Medulla oblongata (tissue), 1 donor: Measurements from ENCODE around the gene ADO.
"Not testable (repeated sequence)": the region's sequence is repeated elsewhere in the genome, so short reads cannot be mapped to it uniquely, and the experiment has no call there.

Experiments
- DNase-seq: peaks from one replicate; pipeline ENCODE4 v3.0.0-alpha.2; 2015; ENCODE audit errors: extremely low spot score

ADO gene

DNA sequence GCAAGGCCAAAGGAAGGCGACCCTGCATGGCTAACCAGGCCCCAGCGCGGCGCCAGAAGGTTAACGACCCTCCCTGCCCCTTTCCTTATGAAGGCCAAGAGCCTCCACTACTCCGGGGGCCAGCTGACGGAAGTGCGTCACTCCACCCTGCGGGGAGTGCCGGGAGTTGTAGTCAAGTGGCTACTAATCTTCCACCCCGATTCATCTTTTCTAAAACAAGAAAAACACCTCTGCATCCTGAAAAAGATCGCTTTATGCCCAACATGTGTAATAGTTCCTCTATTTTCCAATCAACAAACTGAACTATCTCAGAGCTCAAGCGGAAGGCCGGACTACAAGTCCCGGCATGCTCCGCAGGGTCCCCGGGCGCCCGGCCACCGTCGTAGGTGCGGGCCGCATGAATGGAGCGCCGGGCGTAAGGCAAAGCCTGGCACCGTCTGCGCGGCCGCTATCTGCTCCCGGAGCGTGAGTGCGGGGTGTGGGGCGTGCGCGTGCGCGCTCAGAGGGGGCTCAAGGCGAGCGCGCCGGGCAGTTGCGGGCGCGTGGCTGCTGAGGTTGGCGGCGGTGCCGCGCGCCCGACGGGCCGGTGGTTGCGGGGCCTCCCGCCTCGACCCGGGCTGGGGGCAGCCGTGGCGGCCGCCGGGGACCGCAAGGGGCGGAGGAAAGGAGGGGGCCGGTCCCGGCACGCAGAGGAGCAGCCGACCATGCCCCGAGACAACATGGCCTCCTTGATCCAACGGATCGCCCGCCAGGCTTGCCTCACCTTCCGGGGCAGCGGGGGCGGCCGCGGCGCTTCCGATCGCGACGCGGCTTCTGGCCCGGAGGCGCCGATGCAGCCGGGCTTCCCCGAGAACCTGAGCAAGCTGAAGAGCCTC, at the start of gene ADO:
Gene ADO, plus strand, starts transcription at position 365 of the 875 bp plus-strand sequence. Its CDS starts 340 bp downstream, at position 705.
- DNase-seq = peak; percentile 93

DNA sequence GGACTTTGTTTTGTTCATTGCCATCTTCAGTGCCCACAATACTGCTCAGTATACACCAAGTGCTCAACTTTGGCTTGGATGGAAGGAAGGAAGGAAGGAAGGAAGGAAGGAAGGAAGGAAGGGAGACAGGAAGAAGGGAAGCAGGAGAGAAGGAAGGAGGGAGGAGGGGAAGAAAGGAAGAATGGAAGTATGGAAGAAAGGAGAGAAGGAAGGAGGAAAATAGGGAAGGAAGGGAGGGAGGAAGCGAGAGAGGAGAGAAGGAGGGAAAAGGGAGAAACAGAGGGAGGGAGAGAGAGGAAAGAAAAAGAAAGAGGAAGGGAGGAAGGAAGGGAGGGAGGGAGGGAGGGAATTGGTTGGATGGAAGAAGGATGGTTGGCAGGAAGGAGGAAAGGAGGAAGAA, 49.6 kb upstream of the ADO start:
- DNase-seq = no peak

DNA sequence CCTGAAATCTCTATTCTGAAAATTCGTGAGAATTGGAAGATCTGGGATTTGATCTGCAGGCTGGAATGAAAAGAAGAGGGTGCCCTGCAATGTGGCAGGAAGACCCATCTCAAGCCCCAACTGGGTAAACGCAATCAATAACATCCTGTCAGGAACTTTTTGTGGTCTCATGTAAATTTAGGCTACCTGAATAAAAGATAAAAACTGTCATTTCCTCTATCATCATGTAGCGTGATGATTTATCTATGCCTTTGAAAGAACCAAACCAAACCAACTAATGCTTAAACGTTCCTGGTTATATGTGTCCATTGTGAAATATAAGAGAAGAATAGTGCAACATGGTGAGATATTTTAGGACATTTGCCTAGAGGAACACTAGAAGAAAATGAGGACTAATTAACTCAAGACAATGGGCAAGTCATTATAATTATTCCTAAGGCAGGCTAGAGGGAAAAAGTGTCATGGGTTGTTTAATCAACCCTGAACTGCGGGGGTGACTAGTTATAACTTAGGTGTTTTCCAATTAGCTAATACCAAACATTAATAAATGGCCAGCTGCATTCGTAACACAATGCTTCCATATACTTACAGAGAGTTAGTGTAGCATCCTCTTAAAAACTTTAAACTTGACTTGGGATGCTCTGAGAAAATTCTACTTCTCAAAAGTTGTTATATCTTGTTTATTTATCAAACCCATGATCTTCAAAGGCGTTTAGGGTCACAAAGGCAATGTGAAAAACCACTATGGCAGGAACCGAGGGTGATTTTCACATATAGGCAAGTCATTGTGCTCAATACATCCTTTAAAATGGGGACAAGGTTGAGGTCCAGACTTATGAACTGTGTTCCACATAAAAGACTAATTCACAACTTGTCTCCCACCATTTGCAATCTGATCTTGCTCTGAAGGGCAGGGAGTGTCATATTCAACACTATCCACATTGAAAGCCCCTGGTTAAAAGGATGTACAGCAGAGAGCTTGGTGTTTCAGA, 48.6 kb upstream of the ADO start:
- no peak for DNase-seq

DNA sequence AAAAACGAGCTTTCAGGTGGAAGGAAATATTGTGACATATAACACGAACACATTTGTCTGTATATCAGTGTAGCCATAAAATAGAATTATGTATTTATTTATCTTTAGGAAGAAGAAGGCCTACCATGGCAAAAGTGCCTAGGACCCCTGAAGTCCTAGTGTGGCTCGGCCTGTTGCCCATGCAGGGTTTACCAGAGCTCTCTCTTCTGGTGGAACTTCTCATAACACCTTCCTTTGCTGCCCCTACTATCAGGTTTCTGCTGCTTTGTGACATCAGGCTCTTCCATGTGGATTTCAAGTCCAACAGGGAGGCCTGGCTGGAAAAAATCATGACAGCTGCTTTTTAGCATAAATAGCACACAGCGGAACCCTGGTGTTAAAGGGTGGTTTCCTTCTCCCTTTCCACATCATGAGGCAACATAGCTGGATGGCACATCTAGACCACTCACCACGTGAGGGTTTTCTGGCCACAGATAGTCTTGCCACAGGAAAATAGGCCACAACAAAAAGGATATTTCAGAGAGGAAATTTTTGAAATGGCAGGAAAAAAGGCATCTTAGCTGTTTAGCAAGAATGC, 44.8 kb upstream of the ADO start:
- DNase-seq = peak; percentile 27

DNA sequence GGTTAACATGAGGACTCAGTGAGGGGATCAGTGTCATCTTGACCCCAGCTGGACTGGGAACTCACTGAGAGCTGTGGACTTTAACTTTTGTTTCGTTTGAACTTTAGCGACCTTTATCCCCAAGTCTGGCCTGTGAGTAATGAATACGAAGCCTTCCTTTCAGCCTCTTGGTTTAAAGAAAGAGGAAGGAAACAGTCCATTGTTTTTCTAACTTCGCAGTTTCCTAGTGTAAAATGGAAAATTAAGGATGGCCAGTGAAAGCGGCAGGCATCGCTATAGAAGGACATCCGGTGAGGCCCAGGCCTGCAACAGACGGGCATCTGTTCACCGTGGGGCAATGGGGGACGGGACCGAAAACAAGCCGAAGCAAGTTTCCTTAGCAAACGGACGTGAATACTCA, 44.1 kb upstream of the ADO start:
- peak; percentile 42 for DNase-seq

DNA sequence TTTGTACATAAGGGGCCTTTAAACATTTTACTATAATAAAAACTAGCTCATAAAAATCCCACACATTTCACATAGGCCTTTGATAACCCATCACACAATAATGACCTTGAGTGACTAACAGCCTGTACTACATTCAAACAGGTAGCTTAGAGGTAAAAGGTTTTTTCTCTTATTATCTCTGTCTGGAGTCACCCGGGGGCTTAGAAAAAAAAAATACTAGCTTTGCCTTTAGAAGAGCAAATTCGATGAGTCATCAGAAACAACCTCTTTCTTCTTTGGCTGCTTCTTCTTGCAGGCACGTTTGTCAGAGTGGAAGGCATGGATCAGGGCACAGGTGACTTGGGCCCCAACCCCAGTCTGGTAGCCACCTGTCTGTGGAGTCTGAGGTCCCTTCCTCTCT, 43.4 kb upstream of the ADO start:
- no peak for DNase-seq

DNA sequence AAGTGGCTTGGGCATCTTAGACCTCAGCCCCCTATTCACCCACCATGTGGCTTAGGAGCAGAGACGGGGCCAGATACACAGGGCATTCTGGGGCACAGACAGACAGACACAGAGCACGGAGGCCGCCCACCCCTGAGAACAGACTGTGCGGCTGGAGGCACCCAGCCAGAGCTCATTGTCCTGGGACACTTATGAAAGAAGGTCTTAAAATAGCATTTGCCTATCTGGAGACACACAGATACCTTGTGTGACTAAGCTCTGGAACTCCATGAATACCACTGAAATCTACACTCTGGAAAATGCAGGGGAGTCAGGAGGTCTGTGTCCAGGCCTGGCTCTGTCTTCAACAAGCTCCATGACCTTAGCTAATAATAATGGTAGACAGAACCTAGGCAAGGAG, 41.4 kb upstream of the ADO start:
- DNase-seq = no peak

DNA sequence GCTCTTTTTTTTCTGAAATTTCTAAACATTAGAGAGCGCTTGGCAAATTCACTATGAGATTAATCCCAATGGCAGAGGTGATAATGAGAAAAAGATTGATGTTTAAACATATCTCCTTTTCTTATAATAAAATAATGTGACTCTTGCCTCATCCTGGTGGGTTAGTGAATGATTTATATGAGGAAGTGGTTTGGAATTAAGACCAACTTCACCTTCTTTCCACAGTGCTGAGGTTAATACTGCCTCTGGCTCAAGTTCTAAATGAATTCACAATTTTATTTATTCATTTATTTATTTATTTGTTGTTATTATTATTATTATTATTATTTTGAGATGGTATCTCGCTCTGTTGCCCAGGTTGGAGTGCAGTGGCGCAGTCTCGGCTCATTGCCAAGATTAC, 40.5 kb upstream of the ADO start:
- no peak for DNase-seq

DNA sequence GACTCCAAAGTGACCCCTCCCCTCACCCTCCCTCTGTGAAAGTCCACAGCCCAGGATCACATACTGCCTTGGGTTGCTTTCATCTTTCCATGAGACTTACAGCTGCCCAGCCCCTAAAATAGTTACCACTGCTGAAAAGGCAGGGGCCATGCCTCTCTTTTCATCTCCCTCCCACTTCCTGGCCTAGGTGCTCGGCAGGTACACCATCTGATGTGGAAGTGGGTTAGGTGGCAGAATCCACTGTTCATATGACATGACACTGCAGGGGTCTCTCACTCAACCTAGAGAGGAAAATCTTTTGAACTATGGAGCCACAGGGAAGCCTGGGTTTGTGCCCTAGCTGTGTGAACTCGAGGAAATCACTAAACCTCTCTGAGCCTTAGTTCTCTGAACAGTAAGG, 38.8 kb upstream of the ADO start:
- DNase-seq = no peak

DNA sequence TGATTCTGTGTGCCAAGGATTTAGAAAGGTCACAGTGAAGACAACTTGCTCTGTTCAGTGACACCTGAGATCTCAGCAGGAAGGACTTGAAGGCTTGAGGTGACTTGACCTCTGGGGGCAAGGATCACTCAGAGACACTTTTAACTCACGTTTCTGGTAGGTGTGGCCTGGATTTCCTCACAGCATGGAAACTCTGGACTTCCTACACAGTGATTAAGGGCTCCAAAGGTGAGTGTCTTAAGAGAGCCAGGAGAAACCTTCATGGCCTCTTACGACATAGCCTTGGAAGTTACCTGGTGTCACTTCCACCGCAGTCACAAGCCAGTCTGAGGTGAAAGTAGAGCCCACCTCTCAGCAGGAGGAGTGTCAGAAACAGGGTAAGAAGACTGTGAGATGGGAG, 38.1 kb upstream of the ADO start:
- DNase-seq = no peak

DNA sequence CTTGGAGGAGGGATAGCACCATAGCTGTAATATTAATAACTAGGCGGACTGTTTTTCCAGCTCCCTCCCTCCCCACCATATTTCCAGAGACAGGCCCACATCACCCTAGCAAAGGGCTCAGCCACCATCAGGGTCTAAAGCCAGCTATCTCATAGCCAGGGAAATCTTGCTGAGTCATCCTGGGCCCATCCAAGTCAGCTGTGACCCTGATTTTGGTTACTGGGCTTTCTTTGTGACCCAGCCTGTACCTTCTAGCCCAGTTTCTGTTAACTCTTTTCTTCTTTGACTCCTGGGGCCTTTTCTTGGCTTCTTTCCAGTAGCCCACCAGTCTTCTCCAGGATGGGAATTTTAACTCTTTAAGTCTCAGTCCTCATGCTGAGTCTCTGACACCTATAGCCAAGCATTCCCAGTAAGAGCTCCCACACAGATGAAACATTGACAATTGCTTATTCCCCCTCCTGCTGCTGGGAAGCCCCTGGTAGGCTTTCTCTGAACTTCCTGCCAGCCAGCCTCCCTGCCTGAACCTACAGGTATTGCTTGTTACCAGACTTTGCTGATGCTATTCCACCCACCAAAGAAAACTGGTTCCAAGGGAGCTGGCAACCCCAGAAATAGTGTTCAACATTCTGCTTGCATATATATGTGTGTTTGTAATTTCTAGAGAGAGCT, 34.8 kb upstream of the ADO start:
- DNase-seq = peak; percentile 25

DNA sequence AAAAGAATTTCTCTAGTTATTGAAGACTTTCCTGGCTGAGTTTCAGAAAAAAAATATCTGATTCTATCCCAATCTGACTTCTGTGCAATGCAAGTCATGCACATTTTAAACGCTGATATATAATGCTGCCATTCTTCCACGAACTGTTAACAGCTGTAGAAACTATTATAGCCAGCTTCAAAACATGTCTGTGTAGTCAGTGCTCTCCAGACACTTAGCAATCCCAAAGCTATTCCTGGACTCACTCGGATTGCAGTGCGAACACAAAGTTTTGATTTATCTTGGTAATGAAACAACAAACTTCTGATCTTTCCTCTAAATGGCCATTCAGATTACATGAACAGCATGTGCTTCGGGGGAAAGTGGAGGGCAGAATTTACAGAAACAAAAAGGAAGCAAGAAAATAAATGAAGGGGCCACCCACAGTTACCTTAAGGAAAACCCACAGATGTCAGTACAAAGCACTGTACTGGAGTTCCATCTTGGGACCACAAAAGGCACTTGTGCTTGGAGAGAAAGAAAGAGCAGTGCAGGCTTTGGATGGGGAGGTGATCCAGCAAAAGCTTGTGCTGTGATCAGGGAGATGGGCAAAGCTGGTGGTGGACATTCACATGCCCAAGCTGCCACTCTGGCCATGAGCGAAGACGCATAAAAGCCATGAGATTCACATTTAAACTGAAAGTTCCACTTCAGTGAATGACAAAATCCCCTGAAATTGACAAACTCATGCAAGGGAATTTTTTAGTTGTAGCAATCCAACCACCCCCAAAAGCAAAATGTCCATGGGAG, 32.1 kb upstream of the ADO start:
- DNase-seq = peak; percentile 34

DNA sequence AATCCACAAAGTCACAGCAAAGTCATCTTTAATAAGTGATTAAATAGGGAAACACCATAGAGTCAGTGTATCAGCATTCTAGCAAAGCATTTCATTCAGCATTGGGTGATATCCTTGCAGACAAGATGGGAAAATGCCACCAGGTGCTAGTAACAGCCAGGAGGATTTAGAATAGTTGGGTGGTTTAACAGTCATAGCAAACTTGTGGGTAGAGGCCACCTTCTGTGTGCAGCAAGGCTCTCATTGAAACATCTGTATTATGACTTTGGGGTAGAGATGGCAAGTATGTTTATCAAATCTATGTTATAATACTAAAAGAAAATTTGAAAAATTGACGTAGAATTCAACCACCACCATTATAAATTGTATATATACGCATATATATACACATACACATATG, 26.4 kb upstream of the ADO start:
- DNase-seq = no peak

DNA sequence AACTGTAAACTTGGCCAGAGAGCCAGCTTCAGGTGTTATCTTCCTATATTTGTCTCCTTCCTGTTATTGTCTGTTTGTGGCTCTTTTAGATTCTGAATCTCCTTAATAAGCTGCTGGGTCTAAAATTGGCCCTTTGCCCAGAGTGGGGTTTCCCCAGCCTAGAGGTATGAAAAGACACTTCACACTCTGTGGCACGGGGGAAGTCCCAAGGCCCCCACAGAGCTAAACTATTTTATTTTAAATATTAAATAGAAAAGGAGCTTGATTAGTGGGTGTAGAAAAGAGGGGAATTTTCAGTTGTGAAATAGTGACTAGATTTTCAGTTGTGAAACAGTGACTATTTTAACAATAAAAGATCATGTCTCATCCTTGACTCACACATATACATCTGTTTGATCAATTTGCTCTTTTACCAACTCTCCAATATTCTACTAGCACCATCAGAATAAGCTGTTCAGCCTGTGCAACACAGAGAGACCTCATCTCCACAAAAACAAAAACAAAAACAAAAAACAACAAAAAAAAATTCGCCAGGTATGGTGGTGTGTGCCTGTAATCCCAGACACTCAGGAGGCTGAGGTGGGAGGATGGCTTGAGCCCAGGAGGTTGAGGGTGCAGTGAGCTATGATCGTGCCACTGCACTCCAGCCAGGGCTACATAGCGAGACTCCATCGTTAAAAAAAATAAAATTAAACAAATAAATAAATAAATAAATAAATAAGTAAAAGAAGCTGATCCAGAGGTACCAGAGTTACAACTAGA, 24.9 kb upstream of the ADO start:
- DNase-seq = no peak

DNA sequence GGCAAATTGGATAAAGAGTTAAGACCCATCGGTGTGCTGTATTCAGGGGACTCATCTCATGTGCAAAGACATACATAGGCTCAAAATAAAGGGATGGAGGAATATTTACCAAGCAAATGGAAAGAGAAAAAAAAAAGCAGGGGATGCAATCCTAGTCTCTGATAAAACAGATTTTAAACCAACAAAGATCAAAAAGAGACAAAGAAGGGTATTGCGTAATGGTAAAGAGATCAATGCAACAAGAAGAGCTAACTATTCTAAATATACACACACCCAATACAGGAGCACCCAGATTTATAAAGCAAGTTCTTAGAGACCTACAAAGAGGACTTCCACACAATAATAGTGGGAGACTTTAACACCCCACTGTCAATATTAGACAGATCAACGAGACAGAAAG, 20.0 kb upstream of the ADO start:
- DNase-seq = not testable (repeated sequence)

DNA sequence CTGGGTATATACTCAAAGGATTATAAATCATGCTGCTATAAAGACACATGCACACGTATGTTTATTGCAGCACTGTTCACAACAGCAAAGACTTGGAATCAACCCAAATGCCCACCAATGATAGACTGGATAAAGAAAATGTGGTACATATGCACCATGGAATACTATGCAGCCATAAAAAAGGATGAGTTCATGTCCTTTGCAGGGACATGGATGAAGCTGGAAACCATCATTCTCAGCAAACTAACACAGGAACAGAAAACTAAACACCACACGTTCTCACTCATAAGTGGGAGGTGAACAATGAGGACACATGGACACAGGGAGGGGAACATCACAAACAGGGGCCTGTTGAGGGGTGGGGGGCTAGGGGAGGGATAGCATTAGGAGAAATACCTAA, 16.2 kb upstream of the ADO start:
- DNase-seq = not testable (repeated sequence)

DNA sequence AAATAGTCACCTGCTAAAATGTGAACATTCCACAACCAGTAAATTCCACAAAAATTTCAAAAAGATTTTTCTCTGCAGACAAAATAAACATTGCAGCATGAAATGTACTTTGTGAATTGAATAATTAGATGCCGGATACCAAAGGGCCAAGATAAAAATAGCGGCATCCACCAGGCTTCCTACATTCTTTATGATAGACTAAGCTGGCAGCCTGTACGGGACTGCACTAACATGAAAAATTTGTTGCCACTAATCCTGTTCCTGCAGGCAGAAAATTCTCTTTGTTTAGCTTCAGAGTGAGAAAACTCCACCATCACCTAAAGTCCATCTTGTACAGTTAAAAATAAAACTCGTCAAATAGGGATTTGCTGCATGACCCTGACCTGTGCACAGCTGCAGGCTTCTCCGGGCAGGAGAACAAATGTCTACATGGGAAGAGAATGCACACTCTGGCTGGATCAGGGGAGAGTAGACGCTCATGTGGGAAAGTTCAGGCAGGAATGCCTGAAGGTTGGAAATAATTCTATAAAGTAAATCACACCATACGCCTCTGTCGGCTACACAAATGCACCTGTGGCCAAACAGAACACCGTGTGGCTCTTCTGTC, 15.6 kb upstream of the ADO start:
- no peak for DNase-seq

DNA sequence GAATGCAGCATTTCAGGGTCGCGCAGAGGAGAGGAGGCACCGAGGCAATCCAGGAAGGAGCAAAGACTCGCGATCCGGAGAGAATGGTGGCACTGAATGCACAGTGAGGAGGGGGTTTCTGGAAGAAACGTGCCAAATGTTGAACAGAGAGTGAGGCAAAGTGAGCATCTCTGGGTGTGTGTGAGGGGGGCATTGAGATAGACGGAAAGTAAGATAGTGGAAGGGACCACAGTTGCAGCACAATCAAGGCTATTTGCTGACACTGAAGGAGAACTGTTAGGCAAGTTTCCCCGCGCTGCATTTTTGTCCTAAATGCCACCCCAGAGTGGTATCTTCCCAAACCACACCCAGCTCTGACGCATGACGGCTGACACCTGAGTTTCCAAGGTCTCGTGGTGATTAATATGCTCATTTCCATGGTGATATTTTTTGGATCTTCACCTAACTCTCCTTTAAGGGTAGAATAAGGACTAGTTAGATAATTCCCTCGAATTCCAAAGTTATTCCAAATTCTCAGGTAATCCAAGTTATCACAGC, 14.4 kb upstream of the ADO start:
- no peak for DNase-seq

DNA sequence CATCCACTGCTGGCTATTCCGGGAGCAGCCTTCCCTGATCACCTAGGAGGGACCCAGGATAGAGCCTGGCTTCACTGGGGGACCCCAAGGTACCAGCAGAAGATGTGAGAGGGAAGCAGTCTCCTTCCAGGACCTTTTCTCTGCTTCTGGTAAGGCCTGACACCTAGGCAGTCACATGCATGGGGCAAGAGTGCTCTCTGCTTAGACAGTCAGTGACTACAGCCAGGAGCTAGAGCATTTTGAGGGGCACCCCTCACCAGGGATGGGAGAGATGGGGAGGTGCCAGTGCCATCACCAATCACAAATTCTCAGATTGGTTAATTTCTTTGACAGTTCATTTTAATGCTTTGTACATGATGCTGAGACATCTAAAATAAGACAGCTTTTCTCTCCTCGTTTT, 13.9 kb upstream of the ADO start:
- DNase-seq = no peak
